Tibial artery (tissue), 4 donors: ENCODE measurements around the gene DLGAP1.

Source experiments
- DNase-seq, 2 donors: peaks; one replicate each; pipeline ENCODE4 v3.0.0-alpha.2; 2019
- H3K27ac ChIP-seq, 2 donors: fragments of 200-600 bp; sonication (generic) in 1 of 2; 1 replicate in 1 of 2; 2 replicates in 1 of 2; pipeline ENCODE4 v1.5.1; 2018 to 2019; ENCODE audit warnings: mild to moderate bottlenecking in 1 of 2
- H3K27me3 ChIP-seq, 2 donors: fragments of 200-600 bp; sonication (generic) in 1 of 2; one replicate each; pipeline versions ENCODE4 v1.5.1 to v1.6.0; 2016 to 2019
- H3K36me3 ChIP-seq, 3 donors: fragments of 200-600 bp; sonication (generic) in 2 of 3; one replicate each; pipeline ENCODE4 v1.5.1; 2016 to 2019; ENCODE audit warnings: mild to moderate bottlenecking in 2 of 3
- H3K4me1 ChIP-seq, 4 donors: fragments of 200-600 bp; sonication (generic) in 2 of 4; 1 replicate in 3 of 4; 2 replicates in 1 of 4; pipeline ENCODE4 v1.5.1; 2016 to 2019
- H3K4me3 ChIP-seq, 2 donors: fragments of 200-600 bp; sonication (generic) in 1 of 2; 1 replicate in 1 of 2; 2 replicates in 1 of 2; pipeline ENCODE4 v1.5.1; 2018 to 2019; ENCODE audit warnings: mild to moderate bottlenecking in 2 of 2
- H3K9me3 ChIP-seq, 3 donors: fragments of 200-600 bp; sonication (generic) in 1 of 3; one replicate each; pipeline ENCODE4 v1.5.1; 2016 to 2019
- intact Hi-C: fragments of 100-400 bp; cut with DNase I; formaldehyde crosslinking; loops from one replicate; pipeline ENCODE4 v1.15.0; 2023; ENCODE audit warnings: low total_unique reads
- TF ChIP-seq, protein P1 (sequence below), 2 experiments: fragments of 200-600 bp in 1 of 2; fragments of 450-650 bp in 1 of 2; IDR thresholded peaks; one replicate each; pipeline ENCODE4 v1.5.1; 2017 to 2019; ENCODE audit warnings: antibody characterized with exemption in 2 of 2, mild to moderate bottlenecking in 1 of 2, moderate library complexity in 1 of 2

Gene DLGAP1

DNA sequence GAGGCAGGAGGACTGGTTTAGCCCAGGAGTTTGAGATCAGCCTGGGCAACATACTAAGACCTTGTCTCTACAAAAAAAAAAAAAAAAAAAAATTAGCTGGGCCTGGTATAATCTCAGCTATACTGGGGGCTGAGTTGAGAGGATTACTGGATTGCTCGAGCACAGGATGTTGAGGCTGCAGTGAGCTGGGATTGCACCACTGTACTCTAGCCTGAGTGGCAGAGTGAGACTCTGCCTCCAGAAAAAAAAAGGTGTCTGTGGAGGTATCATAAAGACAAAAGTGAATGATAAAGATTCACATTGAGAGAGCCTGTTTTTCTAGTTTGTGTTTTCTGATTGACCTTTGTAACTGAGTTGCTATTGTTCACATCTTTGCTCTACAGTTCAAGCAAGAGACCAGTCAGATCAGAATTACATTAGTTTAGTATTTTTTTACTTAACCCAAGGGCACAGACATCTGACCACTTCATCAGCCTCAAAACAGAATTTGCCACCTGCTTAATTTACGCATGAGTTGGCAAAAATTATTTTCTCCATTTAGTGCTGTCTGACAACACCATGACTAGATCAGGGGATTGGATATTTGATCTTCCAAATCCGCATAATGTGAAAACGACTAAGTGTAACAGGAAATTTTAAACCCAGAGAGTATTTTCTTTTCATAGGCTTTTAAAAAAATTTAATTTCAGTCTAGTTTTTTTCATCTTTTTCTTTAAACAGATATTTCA lies 734.1 kb downstream of the DLGAP1 start:
- TF ChIP-seq, protein P1, sequence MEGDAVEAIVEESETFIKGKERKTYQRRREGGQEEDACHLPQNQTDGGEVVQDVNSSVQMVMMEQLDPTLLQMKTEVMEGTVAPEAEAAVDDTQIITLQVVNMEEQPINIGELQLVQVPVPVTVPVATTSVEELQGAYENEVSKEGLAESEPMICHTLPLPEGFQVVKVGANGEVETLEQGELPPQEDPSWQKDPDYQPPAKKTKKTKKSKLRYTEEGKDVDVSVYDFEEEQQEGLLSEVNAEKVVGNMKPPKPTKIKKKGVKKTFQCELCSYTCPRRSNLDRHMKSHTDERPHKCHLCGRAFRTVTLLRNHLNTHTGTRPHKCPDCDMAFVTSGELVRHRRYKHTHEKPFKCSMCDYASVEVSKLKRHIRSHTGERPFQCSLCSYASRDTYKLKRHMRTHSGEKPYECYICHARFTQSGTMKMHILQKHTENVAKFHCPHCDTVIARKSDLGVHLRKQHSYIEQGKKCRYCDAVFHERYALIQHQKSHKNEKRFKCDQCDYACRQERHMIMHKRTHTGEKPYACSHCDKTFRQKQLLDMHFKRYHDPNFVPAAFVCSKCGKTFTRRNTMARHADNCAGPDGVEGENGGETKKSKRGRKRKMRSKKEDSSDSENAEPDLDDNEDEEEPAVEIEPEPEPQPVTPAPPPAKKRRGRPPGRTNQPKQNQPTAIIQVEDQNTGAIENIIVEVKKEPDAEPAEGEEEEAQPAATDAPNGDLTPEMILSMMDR (IDR thresholded peaks at IDR 0.05), result no peak

GRCh38 chr18:3720159-3720558 lies 734.9 kb downstream of the DLGAP1 start:
- intact Hi-C loops, result no loop called here
- H3K9me3 ChIP-seq, result no peaks in the 10 kb centered on the region
- H3K36me3 ChIP-seq, result no peaks in the 10 kb centered on the region
- H3K4me3 ChIP-seq, result no peak overlapping the region
- peaks cover 0 to 10% (median 2%) of the 10 kb centered on the region in 4 donors for H3K4me1 ChIP-seq
- TF ChIP-seq, protein P1 (IDR thresholded peaks at IDR 0.05), result no peak
- H3K27me3 ChIP-seq, result no peaks in the 10 kb centered on the region
- H3K27ac ChIP-seq, result no peak overlapping the region
- DNase-seq, result no peak

More for the DNA sequence above, 734.1 kb downstream of the DLGAP1 start:
- Histone ChIP-seq H3K36me3 (no peaks in the 10 kb centered on the region), H3K9me3 (no peaks in the 10 kb centered on the region), H3K4me1 (peaks cover 0 to 10% (median 2%) of the 10 kb centered on the region in 4 donors), H3K27ac (no peak overlapping the region), H3K27me3 (no peaks in the 10 kb centered on the region), H3K4me3 (no peak overlapping the region)
- DNase-seq, result no peak
- intact Hi-C loops, result no loop called here

GRCh38 chr18:3717376-3718025 lies 737.6 kb downstream of the DLGAP1 start:
- no peak for DNase-seq
- H3K4me1 ChIP-seq, result no peaks in the 10 kb centered on the region
- no peaks in the 10 kb centered on the region for H3K27me3 ChIP-seq
- no peaks in the 10 kb centered on the region for H3K36me3 ChIP-seq
- TF ChIP-seq, protein P1 (IDR thresholded peaks at IDR 0.05), result no peak
- H3K27ac ChIP-seq, result no peak overlapping the region
- no peak overlapping the region for H3K4me3 ChIP-seq
- intact Hi-C loops, result no loop called here
- H3K9me3 ChIP-seq, result no peaks in the 10 kb centered on the region

- intact Hi-C loops, result no loop called here
- TF ChIP-seq, protein P1 (IDR thresholded peaks at IDR 0.05), result no peak
- no peaks in the 10 kb centered on the region for H3K27me3 ChIP-seq
These were observed 738.9 kb downstream of the DLGAP1 start for GRCh38 chr18:3716116-3716660.

DNA sequence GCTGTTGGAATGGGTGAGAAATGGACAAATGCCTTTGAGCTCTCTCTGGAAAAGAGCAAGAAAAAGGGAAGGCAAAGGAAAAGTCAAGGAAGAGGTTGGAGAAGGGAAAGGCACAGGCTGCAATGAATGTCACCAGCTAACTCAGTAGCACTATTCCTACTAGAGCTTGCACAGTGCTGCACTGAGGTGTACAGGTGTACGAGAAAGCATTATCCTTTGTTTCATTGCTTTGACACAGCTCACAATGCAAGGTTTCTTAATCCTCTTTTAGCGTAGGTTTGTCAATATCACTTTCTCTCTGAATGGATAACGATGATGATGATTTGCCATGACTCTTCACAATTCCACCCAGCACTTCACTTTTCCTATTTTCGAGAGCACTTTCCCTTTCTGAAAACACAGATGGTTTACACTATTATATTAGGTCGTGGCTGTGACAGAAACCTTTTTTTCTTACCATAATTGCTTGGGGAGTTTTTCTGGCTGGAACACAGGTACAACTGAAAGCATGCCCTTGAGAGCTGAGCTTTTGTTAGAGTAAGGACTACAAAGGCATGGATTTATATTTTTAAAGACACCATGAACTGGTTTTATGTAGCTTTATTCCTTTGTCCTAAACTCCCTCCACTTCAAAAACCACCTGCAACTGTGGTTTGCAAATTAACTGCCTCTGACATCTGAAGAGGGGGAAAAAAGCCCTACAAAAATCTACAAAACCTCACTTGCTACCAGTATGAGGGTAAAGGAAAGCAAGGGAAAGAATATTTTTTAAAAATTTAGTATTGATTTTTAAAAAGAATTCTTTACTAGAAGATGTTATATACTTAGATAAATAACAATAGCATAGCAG lies 739.7 kb downstream of the DLGAP1 start:
- intact Hi-C loops, result no loop called here
- Histone ChIP-seq H3K9me3 (no peaks in the 10 kb centered on the region), H3K27me3 (no peaks in the 10 kb centered on the region), H3K36me3 (no peaks in the 10 kb centered on the region), H3K27ac (no peak overlapping the region), H3K4me1 (peaks cover 0 to 7% (median 2%) of the 10 kb centered on the region in 4 donors), H3K4me3 (no peak overlapping the region)
- DNase-seq, result no peak
- TF ChIP-seq, protein P1 (IDR thresholded peaks at IDR 0.05), result no peak

More at GRCh38 chr18:3716116-3716660, 738.9 kb downstream of the DLGAP1 start:
- no peaks in the 10 kb centered on the region for H3K4me1 ChIP-seq
- no peak for DNase-seq
- no peaks in the 10 kb centered on the region for H3K9me3 ChIP-seq
- H3K36me3 ChIP-seq, result no peaks in the 10 kb centered on the region
- no peak overlapping the region for H3K27ac ChIP-seq
- H3K4me3 ChIP-seq, result no peak overlapping the region
